Measurements from ENCODE around the gene NRAS.
"Not testable (repeated sequence)": the region's sequence is repeated elsewhere in the genome, so short reads cannot be mapped to it uniquely, and the experiment has no call there.

NRAS gene

GRCh38 chr1:114716304-114717170 is at the start of gene NRAS:
TSS of gene NRAS (minus strand) at chr1:114716771. CDS start at chr1:114716160, 611 bp downstream.
- DNase-seq: peak; percentile 94 to 95

- DNase-seq: no peak
Observed at GRCh38 chr1:114764689-114765088, 48.1 kb upstream of the NRAS start.

DNA sequence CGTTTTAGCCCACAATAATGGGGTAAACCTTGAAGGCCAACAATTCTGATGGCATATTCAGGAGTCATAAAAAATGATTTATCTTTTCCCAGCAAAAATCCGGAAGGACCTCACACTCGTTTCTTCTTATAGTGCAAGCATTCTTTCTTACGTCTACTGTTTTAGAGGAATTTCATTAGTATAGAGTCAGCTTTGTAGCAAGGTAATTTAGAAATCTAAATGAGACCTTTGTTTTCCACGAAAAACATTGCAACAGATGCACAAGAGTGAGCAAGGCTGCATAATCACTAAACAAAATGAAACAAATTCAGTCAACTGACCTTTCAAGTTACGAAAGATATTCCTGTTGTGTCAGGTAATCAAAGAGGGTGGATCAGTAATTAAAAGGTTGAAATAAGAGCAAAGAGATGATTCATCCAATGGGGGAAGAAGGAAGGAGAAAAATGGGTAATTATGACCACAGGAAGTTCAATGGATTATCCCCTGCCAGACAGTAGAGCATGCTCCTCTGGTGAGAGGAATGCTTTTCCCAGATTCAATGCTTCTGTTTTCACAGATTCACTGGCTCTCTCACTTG is 41.8 kb upstream of the NRAS start:
- DNase-seq: no peak

- DNase-seq: peak; percentile 97 to 98
Observed at GRCh38 chr1:114757455-114758255, 41.1 kb upstream of the NRAS start, which contains the start of gene CSDE1. TSS of gene CSDE1 (minus strand) at chr1:114757984. CDS start at chr1:114739890, 18,094 bp downstream.

GRCh38 chr1:114756949-114757454 is 40.4 kb upstream of the NRAS start:
- peak; percentile 22 to 30 for DNase-seq

DNA sequence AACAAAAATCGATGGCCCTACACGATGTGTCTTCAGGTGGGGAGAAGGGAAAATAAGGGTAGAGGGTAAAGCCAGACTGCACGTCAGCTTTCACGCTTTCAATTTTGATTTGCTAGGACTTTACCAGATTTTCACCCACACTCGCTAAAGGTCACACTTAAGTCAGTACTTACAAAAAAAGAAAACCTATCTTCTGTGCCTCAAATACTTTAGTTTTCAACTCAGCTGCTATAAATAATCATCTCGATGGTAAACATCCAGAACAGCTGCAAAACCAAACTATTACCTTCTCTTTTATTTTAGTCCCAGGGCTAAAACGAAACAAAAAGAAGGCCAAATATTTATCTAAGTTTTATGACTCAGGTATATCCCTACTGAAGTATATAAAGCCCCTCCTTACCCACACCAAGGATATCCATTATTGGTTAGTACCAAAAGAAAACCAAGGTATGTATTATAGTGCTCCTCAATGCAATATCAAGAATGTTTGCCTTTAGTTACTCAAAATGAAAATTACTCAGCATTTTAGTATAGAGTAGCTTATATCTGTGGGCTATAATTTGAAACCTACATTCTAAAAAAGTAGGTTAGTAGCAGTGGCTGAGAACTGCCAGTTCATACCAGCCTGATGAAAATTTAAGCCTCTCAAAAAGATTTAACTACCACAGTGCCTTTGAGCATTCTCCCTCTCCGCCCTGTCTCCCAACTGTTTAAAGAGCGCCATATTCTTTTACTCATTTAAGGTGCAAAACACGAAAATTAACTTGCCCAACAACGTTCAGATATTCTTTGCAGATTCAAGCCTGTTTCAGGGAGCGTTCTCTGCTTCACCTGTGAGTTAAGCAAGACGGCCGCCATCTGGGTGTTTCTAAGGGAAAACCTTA is 39.7 kb upstream of the NRAS start:
- peak in 1 of 2 donors; percentile 34 for DNase-seq

- no peak for DNase-seq
Observed at GRCh38 chr1:114755006-114755931, 38.7 kb upstream of the NRAS start.

GRCh38 chr1:114753702-114754101 is 37.1 kb upstream of the NRAS start:
- not testable (repeated sequence) for DNase-seq

DNA sequence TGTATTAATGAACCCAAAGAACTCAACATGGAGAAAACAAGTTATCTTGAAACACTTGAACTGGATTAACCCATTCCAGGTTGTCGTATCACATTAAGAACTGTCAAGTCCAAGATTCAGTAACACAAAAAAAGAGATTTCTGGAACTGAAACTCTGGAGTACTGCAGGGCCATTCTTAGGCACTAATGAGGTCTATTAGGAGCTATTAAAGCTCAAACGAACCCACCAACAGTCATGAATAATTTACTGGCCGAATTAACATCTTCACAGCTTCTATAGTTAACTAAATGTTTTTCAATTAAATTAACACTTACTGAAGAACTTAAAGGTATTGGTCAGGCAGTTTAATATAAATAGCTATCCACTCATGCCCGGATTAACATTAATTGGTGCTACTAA is 36.6 kb upstream of the NRAS start:
- DNase-seq: no peak

GRCh38 chr1:114750780-114751179 is 34.2 kb upstream of the NRAS start:
- DNase-seq: no peak

DNA sequence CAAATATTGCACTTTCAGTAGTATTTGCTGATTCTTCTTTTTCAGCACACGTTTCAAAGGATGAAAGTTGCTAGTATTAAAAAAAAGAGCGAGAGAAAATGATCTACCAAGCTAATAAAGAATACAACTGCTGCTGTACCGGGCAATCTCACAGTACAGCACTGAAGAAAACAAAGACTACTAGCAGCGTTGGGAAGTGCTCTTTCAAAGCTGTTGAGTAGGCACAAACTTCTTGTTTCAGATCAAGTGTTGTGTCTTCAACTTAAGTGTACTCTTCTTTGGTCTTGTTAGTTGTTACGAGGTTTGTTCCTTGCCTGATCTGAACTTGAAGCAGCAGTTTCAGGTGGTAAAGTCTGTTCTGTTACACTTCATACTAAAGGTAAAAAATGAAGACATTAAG is 33.3 kb upstream of the NRAS start:
- no peak for DNase-seq

DNA sequence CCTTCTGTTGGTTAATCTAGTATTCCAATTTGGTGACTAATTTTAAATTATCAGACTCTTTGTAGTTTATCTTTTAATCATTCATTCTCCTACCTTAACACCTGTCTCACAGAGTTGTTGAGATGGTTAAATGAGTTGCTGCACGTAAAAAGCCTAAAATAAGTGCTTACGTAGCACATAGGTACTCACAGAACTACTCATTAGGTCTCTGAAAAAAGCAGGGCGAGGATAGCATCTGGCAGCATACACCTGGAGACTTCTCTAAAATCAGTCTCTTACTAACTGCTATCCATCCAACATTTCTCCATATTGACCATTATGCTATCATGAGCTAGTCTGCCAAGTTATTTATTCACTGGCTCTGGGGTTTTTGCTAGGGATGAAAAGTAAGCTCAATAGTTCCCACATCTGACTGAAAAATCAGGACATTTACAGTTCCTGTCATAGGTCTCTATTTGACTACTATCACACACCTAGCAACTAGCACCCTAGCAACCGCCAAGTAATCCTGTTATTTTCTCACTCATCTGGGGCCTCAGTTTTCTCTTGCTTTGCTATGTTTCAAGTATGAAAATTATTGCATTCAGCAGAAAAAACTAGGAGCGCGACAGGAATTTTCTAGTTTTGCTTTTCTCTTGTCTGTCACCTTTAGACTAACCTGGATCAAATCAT is 30.0 kb upstream of the NRAS start:
- no peak for DNase-seq

DNA sequence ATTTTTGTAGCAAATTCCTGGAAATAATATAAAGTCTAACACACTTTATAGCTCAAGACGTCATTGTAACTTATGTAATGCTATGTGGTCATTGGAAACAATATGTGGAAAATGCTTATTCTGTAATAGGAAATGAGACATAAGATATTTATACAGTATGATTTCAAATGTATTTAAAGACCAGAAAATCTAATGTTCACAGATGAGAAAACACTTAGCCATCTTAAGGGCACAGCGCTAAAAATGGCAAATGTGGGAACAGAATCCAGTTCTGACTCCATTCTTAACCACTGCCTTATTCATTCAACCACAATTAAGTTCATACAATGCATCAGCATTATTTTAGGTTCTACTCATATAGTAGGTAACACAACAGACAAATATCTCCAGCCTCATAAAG is 28.7 kb upstream of the NRAS start:
- DNase-seq: no peak

- DNase-seq: no peak
Observed at GRCh38 chr1:114741963-114742746, 25.6 kb upstream of the NRAS start.

DNA sequence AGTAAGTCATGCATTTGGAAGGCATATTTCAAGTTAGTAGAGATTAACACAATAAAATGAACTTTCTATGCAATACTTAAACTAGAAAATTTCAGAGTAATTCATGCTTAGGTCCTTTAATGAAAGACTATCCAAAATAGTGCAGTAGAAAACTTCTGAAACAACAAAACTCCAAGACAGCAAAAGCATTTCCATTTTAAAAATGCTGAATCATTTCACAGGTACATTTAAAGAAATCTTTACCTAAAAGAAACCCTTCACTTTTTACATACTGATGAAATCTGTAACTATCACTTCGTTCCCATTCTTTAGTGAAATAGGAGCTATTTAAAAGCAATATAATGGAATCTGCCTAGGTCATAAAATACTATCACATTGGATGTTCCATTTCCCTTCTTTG is 23.8 kb upstream of the NRAS start:
- DNase-seq: no peak

DNA sequence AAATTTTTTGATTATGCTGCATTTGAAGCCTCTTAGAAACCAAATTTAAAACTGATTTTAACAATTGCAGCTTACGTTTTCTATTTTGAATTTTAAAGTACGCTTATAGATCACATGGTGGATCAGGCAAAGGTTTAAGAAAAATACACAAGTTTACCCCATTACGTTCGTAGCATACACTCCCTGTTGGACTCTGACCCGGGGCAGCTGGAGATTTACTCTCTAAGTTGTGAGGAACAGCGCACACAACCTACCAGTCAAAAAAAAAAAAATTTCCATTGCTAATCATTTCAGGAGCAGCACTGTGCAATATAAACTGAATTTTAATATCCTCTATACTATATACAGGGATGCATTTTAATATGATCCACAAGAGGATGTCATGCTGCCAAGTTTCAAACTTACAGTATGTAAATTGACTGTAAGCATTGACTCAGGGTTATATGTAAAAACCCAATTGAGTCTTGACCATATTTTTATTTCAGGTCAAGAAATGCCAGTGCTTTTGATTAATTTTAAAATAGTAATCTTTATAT is 20.8 kb upstream of the NRAS start:
- no peak for DNase-seq

DNA sequence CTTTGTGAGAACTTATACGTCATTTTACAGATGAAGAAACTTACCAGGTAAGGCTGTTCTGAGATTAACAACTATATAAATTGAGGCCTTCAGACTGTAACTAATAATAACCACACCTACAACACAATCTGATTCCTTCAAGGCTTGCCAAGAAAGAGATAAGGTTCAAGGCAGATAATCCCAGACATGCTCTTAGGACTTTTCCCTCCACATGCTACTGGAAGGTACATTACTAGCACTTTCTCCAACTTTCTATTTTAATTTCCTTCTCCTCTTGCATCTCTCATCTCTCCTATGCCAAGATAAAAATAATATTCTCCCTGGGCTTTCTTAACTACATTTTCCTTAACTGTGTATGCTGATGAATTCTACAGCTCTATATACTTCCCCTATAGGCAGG is 18.9 kb upstream of the NRAS start:
- DNase-seq: no peak

GRCh38 chr1:114729782-114730181 is 13.2 kb upstream of the NRAS start:
- no peak for DNase-seq

DNA sequence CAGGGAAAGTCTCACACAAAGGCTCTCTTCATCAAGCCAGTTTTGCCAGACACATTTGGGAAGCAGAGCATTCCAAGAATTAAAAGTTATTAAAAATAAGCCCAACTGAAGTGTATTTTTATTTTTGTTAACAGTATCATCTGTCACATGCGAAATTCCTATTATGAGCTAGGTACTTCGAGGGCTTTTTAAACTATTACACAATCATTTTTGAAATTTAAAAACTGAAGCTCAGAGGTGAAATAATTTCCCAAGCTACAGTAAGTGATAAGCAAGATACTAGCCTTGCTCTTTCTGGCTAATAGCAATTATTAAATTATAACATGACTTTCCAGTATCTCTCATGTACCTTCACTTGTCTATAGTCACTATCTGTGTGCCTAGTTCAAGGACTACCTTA is 12.0 kb upstream of the NRAS start:
- DNase-seq: no peak

Measured in CD4-positive, alpha-beta T cell treated with Interleukin-1 beta for 1 hour (primary cell).